Stimulated activated CD4-positive, alpha-beta T cell treated with anti-CD3 and anti-CD28 coated beads, Interleukin-15, amount 100 ng/mL, for 48 hours (primary cell): ENCODE measurements around the gene NAGLU.
"Not testable (repeated sequence)": the region's sequence is repeated elsewhere in the genome, so short reads cannot be mapped to it uniquely, and the experiment has no call there.

Experiments
- DNase-seq, 2 donors: peaks; one replicate each; pipeline ENCODE4 v3.0.0-alpha.2; 2020; ENCODE audit warnings: low read depth in 2 of 2

NAGLU gene

DNA sequence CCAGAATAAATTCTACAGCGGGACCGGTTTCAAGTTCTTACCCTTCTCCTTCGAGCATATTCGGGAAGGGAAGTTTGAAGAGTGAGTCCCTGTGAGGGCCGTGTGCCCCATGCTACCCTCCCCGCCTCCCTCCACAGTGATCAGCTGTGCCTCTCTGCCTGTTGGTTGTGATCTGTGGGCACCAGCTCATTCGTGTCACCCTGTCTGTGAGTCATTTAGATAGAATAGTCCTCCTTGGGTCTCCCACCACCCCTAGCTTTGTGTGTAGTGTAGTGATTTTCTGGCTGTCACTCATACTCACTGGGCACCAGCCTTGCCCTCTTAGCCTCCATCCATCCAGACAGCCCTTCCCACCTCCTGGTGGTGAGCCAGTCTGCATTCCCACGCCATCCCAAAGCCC is 15.0 kb upstream of the NAGLU start:
- DNase-seq: no peak

DNA sequence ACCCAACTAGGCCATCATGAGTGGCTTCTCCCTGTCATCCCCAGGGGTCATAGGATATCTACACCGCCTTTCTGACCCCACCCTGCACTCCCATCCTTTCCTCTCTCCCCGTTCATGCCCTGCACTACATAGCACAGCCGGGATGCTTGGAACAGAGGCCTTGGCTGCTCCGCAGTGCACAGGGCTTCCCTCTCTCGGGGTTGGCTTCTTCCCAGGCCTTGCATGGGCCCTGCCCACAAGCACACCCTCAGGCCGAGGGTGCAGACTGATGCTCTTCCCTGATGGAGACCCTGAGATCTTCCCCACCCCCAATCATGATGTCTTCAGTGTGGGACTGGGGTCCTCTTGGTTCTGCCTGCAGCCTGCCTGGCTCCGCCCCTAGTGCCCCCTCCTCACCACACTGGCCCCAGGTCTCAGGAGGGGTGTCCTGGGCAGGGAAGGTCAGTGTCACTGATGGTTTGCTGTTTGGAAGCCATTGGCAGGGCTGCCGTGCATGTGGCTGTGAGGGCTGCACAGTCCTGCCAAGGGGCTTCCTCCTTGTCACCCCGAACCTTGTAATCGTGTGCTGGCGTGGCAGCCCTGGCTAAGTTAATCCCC is 14.3 kb upstream of the NAGLU start:
- no peak for DNase-seq

DNA sequence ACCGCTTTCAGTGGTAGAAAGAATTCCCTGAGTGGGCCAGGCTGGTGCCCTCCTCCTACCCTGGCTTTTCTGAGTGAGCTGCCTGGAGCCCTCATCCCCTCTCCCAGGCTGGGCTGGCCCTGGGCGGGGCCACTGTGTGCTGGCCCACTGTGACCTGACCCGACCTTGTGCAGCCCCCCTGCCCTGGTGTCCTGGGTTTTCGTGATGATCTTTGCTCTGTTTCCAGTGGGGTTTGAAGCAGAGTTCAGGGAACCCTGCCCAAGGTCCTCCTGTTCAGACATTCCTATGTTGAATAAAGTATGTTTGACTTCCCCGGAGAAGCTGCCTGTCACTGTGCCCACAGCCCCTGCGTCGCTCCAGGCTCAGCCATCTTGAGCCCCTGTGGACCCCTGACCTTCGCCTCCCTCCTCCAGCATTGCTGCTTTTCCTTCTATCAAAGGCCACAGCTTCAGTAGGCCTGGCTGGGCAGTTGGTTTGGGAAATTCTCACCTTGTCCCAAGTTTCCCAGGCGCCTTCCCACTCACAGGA is 13.7 kb upstream of the NAGLU start:
- no peak for DNase-seq

DNA sequence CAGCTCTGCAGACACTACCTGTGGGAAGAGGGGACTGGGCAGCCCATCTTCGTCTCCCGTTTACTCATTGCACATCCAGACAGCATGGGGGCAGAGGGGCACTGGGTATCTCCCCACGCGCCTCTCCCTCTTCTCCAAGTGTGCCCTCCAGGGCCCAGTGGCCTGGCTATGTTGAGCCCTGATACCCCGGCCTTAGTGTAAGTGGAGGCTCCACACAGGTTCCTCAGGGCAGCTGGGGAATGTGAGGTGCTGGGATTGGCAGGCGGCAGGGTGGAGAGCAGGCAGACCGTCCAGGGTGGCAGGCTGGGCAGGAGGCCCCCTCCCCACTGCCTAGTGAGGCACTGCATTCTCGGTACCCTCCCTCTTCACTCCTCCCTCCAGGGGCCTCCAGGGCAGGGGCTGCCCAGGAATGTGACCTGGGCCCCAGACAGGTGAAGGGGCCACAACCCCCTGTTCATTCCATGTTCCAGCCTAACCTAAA is 13.2 kb upstream of the NAGLU start:
- no peak for DNase-seq

DNA sequence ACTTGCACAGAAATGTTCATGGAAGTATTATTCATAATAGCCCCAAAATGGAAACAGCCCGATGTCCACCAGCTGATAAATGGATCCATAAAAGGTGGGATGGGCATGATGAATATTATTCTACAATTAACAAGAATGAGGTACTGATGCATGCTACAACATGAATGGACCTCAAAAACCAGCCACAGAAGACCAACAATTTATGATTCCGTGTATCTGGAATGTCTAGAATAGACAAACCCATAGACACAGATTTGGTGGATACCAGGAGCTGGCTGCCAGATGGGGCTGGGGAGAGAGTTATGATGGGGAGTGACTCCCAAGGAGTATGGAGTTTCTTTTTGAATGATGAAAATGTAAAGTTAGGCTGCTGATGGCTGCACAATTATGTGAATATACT is 10.8 kb upstream of the NAGLU start:
- no peak for DNase-seq

DNA sequence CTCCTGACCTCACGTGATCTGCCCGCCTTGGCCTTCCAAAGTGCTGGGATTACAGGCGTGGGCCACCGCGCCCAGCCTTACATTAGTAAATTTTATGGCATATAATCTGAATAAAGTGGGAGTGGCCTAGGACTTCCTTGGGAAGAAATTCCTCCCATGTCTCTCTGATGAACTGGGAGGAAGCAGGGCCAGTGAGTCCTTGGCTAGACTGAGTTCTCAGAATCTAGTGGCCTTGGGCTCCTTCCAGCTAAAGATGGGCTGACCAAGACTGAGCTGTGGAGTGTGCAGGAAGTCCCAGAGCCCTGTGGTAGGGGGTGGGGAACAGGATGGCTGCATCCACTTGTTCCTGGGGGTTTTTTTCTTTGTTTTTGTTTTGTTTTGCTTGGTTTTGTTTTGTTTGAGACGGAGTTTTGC is 10.0 kb upstream of the NAGLU start:
- DNase-seq: no peak

DNA sequence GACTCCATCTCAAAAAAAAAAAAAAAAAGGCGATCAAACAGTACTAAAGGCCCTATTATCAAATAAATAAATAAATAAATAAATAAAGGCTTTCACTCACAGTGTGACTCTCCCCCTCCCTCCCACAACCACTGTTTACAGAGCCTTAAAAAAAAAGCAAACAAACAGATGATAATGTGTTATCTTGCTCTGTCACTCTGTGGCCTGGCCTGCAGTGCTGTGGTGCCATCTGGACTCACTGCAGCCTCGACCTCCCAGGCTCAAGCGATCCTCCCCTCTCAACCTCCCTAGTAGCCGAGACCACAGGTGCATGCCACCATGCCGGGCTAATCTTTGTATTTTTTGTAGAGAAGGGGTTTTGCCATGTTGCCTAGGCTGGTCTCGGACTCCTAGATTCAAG is 8.1 kb upstream of the NAGLU start:
- DNase-seq: no peak

DNA sequence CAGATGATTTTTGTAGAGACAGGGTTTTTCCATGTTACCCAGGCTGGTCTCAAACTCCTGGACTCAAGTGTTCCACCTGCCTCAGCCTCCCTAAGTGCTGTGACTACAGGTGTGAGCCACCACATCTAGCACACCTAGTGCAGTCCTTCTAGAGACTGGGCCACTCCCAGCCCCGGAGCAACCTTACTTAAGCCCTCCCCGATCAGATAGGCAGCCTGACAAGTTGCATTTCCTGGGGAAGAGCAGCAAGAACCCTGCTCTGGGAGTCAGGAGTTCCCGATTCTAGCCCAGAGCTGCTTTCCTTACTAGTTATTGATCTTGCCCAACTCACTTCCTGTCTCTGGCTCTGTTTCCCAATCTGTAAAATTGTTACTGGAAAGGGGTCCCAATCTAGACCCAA is 7.0 kb upstream of the NAGLU start:
- DNase-seq: no peak

DNA sequence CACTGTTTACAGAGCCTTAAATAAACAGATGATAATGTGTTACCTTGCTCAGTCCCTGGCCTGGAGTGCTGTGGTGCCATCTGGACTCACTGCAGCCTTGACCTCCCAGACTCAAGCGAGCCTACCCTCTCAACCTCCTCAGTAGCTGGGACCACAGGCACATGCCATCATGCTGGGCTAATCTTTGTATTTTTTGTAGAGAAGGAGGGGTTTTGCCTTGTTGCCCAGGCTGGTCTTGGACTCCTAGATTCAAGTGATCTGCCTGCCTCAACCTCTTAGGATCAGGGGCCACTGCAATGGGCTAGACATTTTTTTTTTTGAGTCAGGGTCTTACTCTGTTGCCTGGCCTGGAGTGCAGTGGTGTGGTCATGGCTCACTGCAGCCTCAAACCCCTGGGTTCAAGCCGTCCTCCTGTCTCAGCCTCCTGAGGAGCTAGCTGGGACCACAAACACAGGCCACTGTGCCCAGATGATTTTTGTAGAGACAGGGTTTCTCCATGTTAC is 5.0 kb upstream of the NAGLU start:
- DNase-seq: no peak

DNA sequence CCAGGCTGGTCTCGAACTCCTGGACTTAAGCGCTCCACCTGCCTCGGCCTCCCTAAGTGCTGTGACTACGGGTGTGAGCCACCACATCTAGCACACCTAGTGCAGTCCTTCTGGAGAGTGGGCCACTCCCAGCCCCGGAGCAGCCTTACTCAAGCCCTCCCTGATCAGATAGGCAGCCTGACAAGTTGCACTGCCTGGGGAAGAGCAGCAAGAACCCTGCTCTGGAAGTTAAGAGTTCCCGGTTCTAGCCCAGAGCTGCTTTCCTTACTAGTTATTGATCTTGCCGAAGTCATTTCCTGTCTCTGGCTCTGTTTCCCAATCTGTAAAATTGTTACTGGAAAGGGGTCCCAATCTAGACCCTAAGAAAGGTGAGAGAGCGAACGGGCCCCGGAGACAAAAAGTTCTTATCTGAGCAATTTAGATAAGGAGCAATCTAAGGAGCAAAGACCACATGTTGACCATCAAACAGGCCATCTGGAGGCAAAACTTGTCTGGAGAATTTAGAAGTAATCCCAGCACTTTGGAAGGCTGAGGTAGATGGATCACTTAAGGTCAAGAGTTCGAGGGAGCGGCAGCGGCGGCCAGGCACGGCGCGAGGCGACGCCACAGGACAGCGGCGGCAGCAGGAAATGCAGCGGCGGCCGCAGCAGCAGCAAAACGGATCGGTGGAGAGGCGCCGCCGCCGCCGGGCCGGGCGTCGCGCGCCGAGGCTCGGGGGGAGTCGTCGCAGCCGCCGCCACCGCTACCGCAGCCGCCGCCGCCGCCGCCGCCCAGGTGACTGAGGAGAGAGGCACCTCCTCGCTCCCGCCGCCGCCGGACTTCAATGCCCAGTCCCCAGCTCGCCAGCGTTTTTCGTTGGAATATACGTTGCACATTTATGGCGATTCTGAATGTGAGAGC is 4.3 kb upstream of the NAGLU start:
- DNase-seq: peak in 1 of 2 donors; percentile 25

DNA sequence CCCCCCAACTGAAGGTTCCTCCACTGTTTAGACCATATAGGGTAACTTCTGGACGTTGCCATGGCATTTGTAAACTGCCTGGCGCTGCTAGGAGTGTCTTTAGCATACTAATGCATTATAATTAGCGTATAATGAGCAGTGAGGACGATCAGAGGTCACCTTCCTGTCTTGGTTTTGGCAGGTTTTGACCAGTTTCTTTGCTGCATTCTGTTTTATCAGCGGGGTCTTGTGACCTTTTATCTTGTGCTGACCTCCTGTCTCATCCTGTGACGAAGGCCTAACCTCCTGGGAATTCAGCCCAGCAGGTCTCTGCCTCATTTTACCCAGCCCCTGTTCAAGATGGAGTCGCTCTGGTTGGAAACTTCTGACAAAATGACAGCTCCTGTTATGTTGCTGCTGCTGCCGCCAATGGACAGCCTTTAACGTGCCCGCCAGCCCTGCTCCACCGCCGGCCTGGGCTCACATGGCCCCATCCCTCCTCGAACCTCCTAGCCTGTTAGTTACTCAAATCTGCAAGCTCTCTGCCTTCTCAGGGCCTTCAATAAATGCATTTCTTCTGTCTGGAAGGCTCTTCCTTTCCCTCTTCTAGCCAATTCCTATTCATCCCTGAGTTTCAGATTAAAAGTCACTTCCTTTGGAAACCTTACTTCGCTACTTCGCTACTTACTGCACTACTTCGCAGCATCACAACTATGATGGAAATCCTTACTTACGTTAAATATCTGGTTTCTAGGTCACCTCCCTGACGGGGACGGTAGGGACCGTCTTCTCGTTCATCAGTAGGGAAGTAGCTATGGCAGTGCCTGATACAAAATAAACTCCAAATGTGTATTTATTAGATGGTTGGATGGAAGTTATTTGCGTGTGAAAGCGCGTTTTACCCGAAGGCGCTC is 640 bp upstream of the NAGLU start:
- no peak for DNase-seq

DNA sequence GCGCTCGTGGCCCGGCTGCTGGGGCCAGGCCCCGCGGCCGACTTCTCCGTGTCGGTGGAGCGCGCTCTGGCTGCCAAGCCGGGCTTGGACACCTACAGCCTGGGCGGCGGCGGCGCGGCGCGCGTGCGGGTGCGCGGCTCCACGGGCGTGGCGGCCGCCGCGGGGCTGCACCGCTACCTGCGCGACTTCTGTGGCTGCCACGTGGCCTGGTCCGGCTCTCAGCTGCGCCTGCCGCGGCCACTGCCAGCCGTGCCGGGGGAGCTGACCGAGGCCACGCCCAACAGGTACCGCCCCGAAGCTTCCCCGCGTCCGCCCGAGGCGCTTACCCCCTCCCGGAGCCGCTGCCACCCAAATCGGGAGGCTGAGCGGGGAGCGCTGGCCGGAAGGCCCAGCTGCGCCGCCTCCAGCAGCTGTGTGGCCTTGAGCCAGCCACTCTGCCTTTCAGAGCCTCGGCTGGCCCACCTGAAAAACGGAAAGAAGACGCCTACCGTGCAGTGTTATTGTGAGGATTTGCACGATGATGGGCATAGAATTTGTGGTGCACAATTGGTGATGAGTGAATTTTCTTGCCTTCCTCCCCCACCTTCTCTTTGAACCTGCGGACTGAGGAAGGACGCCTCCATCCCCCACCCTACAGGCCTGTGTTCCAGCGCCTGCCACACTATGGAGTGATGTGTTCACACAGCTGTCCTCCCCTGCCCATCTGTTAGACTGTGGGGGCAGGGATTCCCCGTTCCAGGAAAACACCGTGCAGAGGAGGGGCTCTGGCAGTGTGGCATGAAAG is 523 bp downstream of the NAGLU start:
- peak; percentile 54 to 71 for DNase-seq

DNA sequence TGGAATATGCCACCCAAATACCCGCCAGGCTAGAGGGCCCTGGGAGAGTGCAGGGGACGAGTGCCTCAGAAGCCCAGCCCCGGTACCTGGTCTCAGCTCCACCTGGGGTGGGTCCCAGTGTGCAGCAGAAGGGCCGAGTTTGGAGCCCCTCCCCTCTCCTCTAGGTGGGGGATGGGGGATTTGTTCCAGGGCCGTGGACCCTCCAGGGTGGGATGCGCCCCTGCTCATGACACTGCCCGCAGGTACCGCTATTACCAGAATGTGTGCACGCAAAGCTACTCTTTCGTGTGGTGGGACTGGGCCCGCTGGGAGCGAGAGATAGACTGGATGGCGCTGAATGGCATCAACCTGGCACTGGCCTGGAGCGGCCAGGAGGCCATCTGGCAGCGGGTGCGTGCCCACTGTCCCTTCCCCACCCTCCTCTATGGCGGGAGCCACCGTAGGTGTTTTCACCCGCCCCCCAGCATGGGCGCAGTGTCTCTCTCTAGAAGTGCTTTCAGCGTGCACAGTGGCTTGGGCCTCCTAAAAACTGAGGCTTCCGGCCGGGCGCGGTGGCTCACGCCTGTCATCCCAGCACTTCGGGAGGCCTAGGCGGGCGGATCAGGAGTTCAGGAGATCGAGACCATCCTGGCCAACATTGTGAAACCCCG is 1.2 kb downstream of the NAGLU start:
- DNase-seq: no peak

DNA sequence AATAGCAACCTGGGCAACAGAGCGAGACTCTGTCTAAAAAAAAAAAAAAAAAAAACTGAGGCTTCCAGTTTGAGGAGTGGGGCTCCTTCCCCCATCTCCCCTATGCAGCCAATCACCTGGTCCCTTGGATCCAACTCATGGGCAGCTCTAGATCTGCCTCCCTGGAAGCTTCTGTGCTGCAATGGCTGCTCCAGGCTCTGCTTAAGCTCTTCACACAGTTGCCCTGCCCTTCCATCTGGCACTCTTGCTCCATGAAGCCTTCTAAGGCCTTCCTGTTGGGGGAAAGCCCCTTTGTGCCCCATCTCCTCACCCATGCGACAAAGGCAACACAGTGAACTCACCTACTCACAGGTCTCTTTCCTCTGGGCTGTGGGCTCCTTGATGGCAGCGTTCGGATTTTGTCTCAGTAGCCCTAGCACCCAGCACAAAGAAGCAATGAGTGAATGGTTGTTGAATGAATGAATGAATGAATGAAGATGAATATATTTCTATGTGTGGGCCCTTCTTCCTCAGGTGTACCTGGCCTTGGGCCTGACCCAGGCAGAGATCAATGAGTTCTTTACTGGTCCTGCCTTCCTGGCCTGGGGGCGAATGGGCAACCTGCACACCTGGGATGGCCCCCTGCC is 1.9 kb downstream of the NAGLU start:
- no peak for DNase-seq

DNA sequence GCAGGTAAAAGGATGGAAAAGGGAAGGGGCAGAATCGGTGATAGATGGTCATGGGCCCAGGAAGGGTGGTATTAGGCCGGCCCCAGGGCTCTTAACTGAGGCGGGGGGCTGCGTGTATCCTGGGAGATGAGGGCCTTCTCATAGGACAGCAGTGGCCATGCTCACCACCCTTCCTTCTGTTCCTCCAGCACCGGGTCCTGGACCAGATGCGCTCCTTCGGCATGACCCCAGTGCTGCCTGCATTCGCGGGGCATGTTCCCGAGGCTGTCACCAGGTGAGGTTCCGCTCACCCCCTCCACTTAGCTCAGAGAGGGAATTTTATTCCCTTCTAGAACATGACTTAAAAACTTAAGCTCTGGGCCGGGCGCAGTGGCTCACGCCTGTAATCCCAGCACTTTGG is 2.4 kb downstream of the NAGLU start:
- DNase-seq: no peak

DNA sequence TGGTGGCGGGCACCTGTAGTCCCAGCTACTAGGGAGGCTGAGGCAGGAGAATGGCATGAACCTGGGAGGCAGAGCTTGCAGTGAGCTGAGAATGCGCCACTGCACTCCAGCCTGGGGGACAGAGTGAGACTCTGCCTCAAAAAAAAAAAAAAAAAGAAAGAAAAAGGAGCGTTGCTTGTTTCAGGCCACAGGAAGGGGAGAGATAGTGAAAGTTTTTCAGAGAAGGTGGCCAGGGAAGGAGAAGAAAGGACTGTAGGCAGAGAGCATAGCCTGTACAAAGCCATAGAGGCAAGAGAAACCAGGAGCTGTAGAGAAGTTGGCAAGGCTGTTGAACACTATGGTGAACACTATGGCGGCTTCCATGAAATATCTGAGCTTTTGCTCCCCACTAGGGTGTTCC is 4.5 kb downstream of the NAGLU start:
- not testable (repeated sequence) for DNase-seq

DNA sequence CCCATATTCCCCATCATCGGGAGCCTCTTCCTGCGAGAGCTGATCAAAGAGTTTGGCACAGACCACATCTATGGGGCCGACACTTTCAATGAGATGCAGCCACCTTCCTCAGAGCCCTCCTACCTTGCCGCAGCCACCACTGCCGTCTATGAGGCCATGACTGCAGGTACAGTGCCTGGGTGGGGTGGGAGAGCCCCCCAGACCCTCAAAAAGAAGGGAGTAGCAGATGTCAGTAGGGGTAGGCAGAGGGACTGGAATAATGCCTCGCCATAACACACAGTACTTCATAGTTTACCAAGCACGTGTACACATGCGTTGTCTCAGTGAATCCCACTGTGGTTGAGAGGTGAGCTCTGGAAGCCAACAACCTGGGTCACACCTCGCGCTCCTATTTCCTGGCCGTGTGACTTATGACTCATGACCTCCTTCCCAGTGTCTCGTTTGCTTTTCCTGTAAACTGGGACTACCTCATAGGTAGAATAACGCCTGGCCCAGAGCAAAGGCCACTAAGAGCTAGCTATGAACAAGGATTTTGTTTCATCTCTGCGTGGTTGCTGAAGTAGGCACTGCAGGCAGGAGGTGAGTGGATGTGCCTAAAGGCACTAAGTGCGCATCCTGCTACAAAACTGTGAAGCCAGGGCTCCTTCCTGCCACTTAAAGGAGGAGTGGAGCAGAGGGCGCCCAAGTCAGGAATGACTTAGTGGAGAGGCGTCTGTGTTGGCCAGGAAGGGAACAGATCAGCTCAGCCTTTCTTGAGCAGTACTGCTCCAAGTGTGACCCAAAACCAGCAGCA is 5.2 kb downstream of the NAGLU start:
- DNase-seq: no peak

DNA sequence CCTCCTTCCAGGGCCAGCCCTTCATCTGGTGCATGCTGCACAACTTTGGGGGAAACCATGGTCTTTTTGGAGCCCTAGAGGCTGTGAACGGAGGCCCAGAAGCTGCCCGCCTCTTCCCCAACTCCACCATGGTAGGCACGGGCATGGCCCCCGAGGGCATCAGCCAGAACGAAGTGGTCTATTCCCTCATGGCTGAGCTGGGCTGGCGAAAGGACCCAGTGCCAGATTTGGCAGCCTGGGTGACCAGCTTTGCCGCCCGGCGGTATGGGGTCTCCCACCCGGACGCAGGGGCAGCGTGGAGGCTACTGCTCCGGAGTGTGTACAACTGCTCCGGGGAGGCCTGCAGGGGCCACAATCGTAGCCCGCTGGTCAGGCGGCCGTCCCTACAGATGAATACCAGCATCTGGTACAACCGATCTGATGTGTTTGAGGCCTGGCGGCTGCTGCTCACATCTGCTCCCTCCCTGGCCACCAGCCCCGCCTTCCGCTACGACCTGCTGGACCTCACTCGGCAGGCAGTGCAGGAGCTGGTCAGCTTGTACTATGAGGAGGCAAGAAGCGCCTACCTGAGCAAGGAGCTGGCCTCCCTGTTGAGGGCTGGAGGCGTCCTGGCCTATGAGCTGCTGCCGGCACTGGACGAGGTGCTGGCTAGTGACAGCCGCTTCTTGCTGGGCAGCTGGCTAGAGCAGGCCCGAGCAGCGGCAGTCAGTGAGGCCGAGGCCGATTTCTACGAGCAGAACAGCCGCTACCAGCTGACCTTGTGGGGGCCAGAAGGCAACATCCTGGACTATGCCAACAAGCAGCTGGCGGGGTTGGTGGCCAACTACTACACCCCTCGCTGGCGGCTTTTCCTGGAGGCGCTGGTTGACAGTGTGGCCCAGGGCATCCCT is 7.4 kb downstream of the NAGLU start:
- no peak for DNase-seq
